PC-9 (cell line): Measurements from ENCODE around the gene NFKBIB.

Source experiments
- EZH2 ChIP-seq: fragments of 200-600 bp; sonication (generic); IDR thresholded peaks from 2 replicates; pipeline ENCODE4 v1.8.0; 2017; ENCODE audit warnings: antibody characterized with exemption, low read depth
- TF ChIP-seq, protein P1 (sequence below): fragments of 200-600 bp; sonication (generic); conservative IDR thresholded peaks from 2 replicates; pipeline ENCODE4 v1.6.1; 2017; ENCODE audit warnings: mixed run types, antibody characterized with exemption, mild to moderate bottlenecking, moderate library complexity

DNA sequence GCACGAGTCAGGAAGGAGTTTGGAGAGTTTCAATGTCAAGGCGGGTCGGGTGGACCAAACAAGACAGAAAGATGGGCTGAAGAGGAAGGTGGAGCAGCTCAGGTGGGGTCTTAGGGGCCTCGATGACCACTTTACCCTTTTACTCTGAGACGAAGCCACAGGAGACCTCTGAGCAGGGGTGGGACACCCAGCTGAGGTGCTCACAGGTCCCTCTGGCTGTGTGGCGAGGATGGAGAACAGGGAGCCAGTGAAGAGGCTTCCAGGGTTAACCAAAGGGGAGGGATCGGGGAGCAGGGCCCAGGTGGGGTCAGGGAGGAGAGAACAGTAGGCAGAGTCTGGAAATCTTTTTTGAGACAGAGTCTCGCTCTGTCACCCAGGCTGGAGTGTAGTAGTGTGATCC lies 14.2 kb downstream of the NFKBIB start:
- TF ChIP-seq, protein P1, sequence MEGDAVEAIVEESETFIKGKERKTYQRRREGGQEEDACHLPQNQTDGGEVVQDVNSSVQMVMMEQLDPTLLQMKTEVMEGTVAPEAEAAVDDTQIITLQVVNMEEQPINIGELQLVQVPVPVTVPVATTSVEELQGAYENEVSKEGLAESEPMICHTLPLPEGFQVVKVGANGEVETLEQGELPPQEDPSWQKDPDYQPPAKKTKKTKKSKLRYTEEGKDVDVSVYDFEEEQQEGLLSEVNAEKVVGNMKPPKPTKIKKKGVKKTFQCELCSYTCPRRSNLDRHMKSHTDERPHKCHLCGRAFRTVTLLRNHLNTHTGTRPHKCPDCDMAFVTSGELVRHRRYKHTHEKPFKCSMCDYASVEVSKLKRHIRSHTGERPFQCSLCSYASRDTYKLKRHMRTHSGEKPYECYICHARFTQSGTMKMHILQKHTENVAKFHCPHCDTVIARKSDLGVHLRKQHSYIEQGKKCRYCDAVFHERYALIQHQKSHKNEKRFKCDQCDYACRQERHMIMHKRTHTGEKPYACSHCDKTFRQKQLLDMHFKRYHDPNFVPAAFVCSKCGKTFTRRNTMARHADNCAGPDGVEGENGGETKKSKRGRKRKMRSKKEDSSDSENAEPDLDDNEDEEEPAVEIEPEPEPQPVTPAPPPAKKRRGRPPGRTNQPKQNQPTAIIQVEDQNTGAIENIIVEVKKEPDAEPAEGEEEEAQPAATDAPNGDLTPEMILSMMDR: no peak
- no peak for TF ChIP-seq EZH2
